HG03060 (cell line): ENCODE results near the gene PRSS8.

Source experiments
- ATAC-seq: cut with Tn5 transposase; IDR thresholded peaks from one replicate; pipeline ENCODE4 v1.9.1; 2021; ENCODE audit warnings: low read depth, moderate number of reproducible peaks; ENCODE audit not compliant: unreplicated experiment

Gene PRSS8

DNA sequence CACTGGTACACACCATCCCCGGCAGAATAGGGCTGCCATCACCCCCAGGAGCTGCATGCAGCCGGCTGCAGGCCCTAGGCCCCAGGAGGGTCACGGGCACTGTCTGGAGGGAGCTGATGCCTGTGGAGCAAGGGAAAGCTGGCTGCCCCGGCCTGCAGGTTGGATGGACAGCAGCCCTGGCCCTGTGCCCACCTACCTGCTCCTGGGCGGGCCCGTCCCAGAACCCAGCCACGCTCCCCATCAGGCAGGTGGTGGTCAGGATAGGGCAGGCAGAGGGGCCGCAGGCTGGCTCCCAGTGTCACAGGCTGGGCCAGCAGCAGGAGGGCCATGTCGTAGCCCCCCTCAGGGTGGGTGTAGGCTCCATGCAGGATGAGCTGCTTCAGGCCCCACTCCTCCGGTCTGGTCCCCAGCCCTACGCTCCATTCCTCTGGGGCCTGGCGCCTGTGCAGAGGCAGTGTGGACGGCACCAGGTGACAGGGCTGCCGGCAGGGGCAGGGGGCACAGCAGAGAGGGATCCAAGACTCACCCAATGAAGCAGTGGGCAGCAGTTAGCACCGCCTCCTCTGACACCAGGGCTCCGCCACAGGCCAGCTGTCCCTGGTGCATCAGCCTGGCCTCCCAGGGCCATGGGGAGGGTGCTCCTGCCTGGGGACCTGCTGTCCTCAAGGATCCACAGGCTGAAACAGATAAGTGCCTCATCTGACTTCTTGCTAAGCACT, 50.8 kb downstream of the PRSS8 start:
- ATAC-seq, result no peak

DNA sequence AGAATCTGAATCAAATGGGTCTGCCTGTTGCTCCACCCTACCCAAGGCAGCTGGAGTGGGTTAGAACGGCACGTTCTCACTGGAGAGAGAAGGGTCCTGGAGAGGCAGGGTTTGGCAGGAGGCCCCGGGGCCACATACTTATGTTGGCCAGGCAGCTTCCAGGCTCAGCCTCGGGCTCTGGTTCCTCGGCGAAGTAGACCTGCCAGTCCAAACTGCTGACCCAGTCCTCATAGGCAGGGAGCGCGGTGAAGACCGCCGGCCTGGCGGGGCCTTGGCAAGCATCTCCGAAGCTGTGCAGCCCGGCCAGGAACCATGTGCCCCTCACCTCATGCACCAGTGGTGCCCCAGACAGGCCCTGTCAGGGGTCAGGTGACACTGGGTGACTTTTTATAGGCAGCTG, 51.5 kb downstream of the PRSS8 start:
- ATAC-seq, result no peak

DNA sequence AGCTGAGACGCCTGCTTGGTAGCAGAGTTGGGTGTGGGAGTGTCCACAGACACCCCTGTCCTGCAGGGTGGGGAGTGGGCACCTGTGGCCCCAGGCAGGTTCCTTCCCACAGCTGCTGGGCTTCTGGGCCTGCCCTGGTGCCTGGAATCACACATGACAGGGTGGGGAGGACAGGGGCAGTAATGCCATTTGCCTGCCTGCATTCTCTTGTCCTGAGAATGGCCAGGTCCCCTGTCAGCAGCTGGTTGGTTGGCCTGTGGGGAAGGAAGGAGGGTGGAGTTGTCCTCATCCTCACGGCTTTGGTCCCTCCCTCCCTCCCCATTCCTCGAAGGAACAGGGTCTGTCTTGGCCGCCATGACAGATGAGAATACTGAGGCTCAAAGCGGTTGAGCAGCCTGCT, 52.0 kb downstream of the PRSS8 start:
- no peak for ATAC-seq

DNA sequence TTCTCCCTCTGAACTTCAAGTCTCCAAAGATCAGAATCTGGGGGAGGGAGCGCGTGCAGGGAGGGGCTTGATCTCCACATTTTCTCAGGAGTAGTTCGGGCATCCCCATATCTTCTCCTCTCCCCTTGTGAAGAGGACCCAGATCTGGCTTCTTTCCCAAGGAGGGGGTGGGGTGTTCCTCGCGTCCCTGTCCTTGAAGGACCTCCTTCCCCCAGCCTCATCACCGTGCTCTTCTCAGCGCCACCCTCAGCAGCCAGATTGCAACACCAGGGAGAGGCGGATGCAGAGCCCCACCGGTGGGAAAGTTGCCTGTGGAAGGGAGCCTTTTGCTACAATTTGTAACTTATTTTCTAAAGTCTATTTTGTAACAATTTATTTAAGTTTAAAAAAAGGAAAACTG, 52.4 kb downstream of the PRSS8 start:
- no peak for ATAC-seq

DNA sequence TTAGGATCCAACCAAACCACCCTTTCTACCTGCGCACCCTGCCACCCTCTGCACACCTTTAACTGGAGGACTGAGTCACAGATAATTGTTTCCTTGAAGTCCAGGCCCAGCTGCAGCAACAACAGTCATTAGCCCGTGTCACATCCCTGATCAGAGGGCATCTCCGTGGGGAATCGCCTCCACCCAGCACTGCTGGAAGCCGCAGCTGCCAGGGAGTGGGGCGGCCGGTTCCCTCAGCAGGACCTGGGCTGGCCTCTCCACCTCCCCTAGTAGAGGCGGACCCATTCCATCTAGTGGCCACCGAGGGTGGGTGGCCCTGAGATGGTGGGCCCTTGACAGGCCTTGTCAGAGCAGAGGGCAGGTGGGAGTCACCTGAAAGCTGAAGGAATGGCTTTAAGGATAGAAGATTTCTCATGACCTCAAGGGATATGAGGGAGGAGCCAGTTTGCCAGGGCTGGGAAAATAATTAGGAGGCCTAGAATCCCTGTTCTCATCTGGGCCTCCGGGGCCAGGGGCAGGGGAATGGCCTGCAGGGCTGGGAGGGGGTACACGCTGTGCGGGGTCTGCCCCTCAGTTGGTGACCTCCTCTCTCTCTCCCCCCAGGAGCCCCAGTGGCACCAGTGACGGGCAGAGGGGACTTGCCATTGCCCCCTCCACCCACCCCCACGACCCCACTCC, 53.0 kb downstream of the PRSS8 start:
- no peak for ATAC-seq
